Smooth muscle cell (in vitro differentiated cells): ENCODE measurements around the gene UNC5C. TPM values are rescaled to one million over a fixed set of nuclear protein-coding genes. Genes with fewer than 3 reads are reported as not detected.

Source experiments
- DNase-seq: peaks from one replicate; lab custom pipeline; 2025; ENCODE audit not compliant: unreplicated experiment; lab: John Stamatoyannopoulos, UW
- H2AFZ ChIP-seq: fragments of 200-600 bp; sonication (generic); 2 replicates; pipeline ENCODE4 v1.6.0; 2016; ENCODE audit warnings: antibody characterized with exemption, low read depth, mild to moderate bottlenecking
- H3F3A ChIP-seq: fragments of 200-600 bp; sonication (generic); 2 replicates; pipeline ENCODE4 v1.6.0; 2017; ENCODE audit warnings: antibody characterized with exemption, low read depth
- H3K27ac ChIP-seq: fragments of 200-600 bp; sonication (generic); 2 replicates; pipeline ENCODE4 v1.5.1; 2016; ENCODE audit warnings: low read depth, mild to moderate bottlenecking
- H3K27me3 ChIP-seq: fragments of 200-600 bp; sonication (generic); 2 replicates; pipeline ENCODE4 v1.6.1; 2016; ENCODE audit warnings: low read depth, mild to moderate bottlenecking
- H3K36me3 ChIP-seq: fragments of 200-600 bp; sonication (generic); 2 replicates; pipeline ENCODE4 v1.5.1; 2016; ENCODE audit warnings: low read depth
- H3K4me1 ChIP-seq: fragments of 200-600 bp; sonication (generic); 2 replicates; pipeline ENCODE4 v1.5.1; 2016; ENCODE audit warnings: low read depth
- H3K4me2 ChIP-seq: fragments of 200-600 bp; sonication (generic); 2 replicates; pipeline ENCODE4 v1.6.0; 2016; ENCODE audit warnings: mild to moderate bottlenecking
- H3K4me3 ChIP-seq: fragments of 200-600 bp; sonication (generic); 2 replicates; pipeline ENCODE4 v1.5.1; 2016; ENCODE audit warnings: mild to moderate bottlenecking
- H3K79me2 ChIP-seq: fragments of 200-600 bp; sonication (generic); 2 replicates; pipeline ENCODE4 v1.6.0; 2016; ENCODE audit warnings: low read depth, mild to moderate bottlenecking
- H3K9ac ChIP-seq: fragments of 200-600 bp; sonication (generic); 2 replicates; pipeline ENCODE4 v1.6.0; 2016; ENCODE audit warnings: low read depth
- H3K9me3 ChIP-seq: fragments of 200-600 bp; sonication (generic); replicated peaks from 2 replicates; pipeline ENCODE4 v1.5.1; 2016; ENCODE audit warnings: low read depth
- H4K20me1 ChIP-seq: fragments of 200-600 bp; sonication (generic); 2 replicates; pipeline ENCODE4 v1.6.0; 2016; ENCODE audit warnings: low read depth
- WGBS: methylation state at CpG from one replicate; pipeline ENCODE4 v1.1.7; 2016; ENCODE audit warnings: low lambda C conversion rate; 5-methylcytosine and 5-hydroxymethylcytosine counted together
- polyA plus RNA-seq: library from polyadenylated mRNA; unstranded; fragments of >200 nt; fragmentation: Nextera tagmentation; extraction: Ambion mirVana; gene quantifications from 2 replicates; pipeline ENCODE4 v1.2.1, GENCODE V29; 2016
- total RNA-seq: library from RNA; depleted of rRNA; stranded (reverse); fragments of >200 nt; gene quantifications from 2 replicates; pipeline ENCODE4 v1.2.3, GENCODE V29; 2014
- TF ChIP-seq, protein P1 (sequence below): fragments of 200-600 bp; sonication (generic); IDR thresholded peaks from 2 replicates; pipeline ENCODE4 v1.5.1; 2017; ENCODE audit warnings: borderline replicate concordance, mild to moderate bottlenecking, antibody characterized with exemption; ENCODE audit not compliant: insufficient read depth, poor library complexity, severe bottlenecking

Gene UNC5C
- total and polyA plus RNA-seq, 2 experiments from 2014 or later, result 2.0 to 15.6 TPM

DNA sequence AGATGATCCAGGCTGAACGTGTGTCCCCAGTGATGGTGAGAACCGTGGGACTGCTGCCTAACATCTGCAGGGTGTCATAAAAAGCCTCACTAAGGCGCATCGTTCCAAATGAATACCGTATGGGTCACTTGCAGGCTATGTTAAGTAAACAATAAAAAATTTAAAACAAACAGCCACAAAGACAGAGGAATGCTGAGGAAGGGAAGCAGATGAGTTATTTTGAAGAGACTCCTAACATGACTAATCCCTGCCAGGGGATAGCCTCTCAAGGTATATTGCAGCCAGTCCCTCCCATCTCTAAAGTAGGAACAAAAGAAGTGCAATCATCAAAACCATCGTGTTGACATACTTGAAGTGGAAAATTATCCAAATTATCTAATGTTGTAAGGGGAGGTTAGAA is 83.8 kb downstream of the UNC5C start:
- H3K79me2 ChIP-seq, result peaks cover 11% of the 10 kb centered on the region
- no peaks in the 10 kb centered on the region for H3K27me3 ChIP-seq
- TF ChIP-seq, protein P1, sequence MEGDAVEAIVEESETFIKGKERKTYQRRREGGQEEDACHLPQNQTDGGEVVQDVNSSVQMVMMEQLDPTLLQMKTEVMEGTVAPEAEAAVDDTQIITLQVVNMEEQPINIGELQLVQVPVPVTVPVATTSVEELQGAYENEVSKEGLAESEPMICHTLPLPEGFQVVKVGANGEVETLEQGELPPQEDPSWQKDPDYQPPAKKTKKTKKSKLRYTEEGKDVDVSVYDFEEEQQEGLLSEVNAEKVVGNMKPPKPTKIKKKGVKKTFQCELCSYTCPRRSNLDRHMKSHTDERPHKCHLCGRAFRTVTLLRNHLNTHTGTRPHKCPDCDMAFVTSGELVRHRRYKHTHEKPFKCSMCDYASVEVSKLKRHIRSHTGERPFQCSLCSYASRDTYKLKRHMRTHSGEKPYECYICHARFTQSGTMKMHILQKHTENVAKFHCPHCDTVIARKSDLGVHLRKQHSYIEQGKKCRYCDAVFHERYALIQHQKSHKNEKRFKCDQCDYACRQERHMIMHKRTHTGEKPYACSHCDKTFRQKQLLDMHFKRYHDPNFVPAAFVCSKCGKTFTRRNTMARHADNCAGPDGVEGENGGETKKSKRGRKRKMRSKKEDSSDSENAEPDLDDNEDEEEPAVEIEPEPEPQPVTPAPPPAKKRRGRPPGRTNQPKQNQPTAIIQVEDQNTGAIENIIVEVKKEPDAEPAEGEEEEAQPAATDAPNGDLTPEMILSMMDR, result no peak
- no peaks in the 10 kb centered on the region for H3K4me1 ChIP-seq
- H3K4me3 ChIP-seq, result no peak overlapping the region
- DNase-seq, result no peak
- H3K4me2 ChIP-seq, result peak overlapping the region; percentile 55
- H4K20me1 ChIP-seq, result no peaks in the 10 kb centered on the region
- 31% methylated on average over 6 of the region's 6 CpGs for WGBS
- no peaks in the 10 kb centered on the region for H3K9me3 ChIP-seq
- no peak overlapping the region for H3K27ac ChIP-seq
- H3K36me3 ChIP-seq, result no peaks in the 10 kb centered on the region
- H3F3A ChIP-seq, result no peaks in the 10 kb centered on the region
- no peak overlapping the region for H2AFZ ChIP-seq
- no peak overlapping the region for H3K9ac ChIP-seq

DNA sequence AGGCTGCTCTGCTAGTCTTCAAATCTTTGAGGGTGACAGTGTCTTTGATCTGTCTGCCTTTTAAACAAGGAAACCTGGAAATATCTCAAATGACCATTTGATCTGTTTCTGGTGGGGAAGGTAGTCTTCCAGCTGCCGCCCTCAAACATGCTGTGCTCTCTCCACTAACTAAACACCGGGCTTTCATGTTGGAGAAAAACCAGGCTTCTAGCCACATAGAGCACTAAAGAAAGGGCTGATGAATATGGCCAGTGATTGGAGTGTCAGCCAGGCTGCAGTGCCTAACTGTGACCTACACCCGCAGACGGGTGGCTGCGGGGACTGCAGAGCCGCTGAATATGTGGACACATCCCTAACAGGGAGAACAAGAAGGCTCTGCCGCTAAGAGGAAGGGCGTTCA is 85.9 kb downstream of the UNC5C start:
- Histone ChIP-seq H3K27me3 (no peaks in the 10 kb centered on the region), H2AFZ (no peak overlapping the region), H3K4me1 (no peaks in the 10 kb centered on the region), H3K9me3 (no peaks in the 10 kb centered on the region), H3K9ac (no peak overlapping the region), H3K79me2 (peaks cover 25% of the 10 kb centered on the region), H4K20me1 (no peaks in the 10 kb centered on the region), H3K27ac (no peak overlapping the region), H3K4me2 (no peak overlapping the region), H3K4me3 (no peak overlapping the region), H3K36me3 (no peaks in the 10 kb centered on the region), H3F3A (no peaks in the 10 kb centered on the region)
- WGBS, result 78% methylated on average over 8 of the region's 8 CpGs
- TF ChIP-seq, protein P1, result no peak
- no peak for DNase-seq

DNA sequence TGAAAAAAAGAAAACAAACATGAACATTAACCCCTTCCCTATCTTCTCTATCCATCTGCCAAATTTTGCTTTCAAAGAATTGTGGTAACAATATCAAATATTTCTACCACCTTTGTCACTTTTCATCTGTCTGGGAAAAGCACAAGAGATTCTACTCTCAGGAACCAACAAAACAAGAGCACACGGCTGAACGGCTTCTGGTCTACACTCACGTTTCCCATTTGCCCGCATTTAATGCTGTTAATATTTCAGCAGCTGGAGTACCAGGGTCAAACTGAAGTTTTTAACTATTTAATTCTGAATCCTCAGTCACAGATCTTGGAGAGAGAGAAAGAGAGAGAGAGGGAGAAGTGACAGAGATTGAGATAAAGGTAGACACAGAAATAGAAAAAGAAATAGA is 91.4 kb downstream of the UNC5C start:
- H3K27me3 ChIP-seq, result no peaks in the 10 kb centered on the region
- peak overlapping the region; percentile 46 for H2AFZ ChIP-seq
- no peak for DNase-seq
- H3K4me3 ChIP-seq, result no peak overlapping the region
- WGBS, result 91% methylated on average over 4 of the region's 4 CpGs
- TF ChIP-seq, protein P1, result no peak
- H3K36me3 ChIP-seq, result no peaks in the 10 kb centered on the region
- no peaks in the 10 kb centered on the region for H3F3A ChIP-seq
- no peaks in the 10 kb centered on the region for H3K9me3 ChIP-seq
- no peak overlapping the region for H3K27ac ChIP-seq
- peaks cover 42% of the 10 kb centered on the region for H3K79me2 ChIP-seq
- no peak overlapping the region for H3K4me2 ChIP-seq
- H3K4me1 ChIP-seq, result no peaks in the 10 kb centered on the region
- H4K20me1 ChIP-seq, result no peaks in the 10 kb centered on the region
- no peak overlapping the region for H3K9ac ChIP-seq

DNA sequence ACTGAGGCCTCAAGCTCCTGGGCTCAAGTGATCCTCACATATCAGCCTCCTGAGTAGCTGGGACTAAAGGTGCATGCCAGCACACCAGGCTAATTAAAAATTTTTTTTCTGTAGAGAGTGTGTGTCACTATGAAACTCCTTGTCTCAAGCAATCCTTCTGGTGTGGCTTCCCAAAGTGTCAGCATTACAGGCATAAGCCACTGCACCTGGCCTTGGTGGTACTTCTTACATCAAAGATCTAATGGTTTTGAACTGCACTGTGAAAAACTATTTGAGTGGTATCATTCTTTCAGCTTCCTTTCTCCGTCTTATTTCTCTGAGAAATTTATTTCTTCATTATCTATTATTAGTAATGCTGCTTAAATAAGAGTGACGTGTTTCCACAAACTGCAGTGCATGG is 98.5 kb downstream of the UNC5C start:
- Histone ChIP-seq H3K79me2 (peaks cover 20% of the 10 kb centered on the region), H3K36me3 (no peaks in the 10 kb centered on the region), H4K20me1 (no peaks in the 10 kb centered on the region), H3K4me1 (no peaks in the 10 kb centered on the region), H3K27ac (no peak overlapping the region), H3F3A (no peaks in the 10 kb centered on the region), H3K9ac (no peak overlapping the region), H3K4me3 (no peak overlapping the region), H3K27me3 (no peaks in the 10 kb centered on the region), H3K9me3 (no peaks in the 10 kb centered on the region), H2AFZ (no peak overlapping the region), H3K4me2 (no peak overlapping the region)
- 90% methylated on average over 2 of the region's 2 CpGs for WGBS
- no peak for DNase-seq
- TF ChIP-seq, protein P1, result no peak
